ENCODE results near the gene HECA.
"Not testable (repeated sequence)": the region's sequence is repeated elsewhere in the genome, so short reads cannot be mapped to it uniquely, and the experiment has no call there.

The HECA gene

GRCh38 chr6:139135578-139136545 is 982 bp downstream of the HECA start:
- no peak for DNase-seq (ENCODE audit: low read depth)

DNA sequence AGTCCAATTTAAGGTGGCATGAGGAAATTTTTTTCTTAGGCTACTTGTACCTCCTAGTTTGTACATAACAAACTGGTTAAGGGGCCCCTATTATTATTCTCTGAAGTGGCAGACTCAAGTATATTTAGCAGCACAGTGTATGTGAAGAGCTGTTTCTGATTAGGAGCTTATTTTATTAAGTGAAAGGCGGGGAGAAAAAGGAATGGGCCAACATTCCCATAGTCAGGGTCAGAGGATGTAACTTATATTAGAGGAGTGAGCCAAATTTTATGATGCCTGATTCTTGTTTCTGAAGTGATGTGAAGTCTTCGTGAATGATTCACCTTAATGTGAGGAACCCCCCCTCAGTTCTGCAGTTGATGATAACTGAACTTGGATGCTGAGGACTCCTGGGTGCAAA is 2.8 kb downstream of the HECA start:
- no peak for DNase-seq (ENCODE audit: low read depth)

- not testable (repeated sequence) for DNase-seq (ENCODE audit: low read depth)
These were observed 6.0 kb downstream of the HECA start for GRCh38 chr6:139140854-139141253.

DNA sequence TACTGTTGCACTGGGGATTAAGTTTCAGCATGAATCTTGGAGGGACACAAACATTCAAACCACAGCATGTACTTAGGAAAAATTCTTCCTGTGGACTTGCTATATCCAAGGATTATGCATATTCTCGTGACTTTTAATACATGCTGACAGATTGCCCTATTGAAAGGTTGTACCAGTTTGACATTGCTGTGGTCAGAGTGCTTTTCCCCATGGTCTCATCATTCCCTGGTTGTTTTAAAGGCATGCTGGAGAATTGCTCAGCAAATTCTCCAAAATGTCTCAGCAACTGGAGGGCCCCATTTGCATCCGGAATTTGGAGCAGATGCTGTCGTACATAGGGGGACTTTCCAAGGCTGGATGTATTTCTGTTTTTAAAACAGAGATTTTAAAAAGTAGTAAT is 7.4 kb downstream of the HECA start:
- no peak for DNase-seq (ENCODE audit: low read depth)

- DNase-seq (ENCODE audit: low read depth) = no peak
These were observed 8.2 kb downstream of the HECA start for GRCh38 chr6:139143111-139143510.

- DNase-seq (ENCODE audit: low read depth) = no peak
These were observed 9.7 kb downstream of the HECA start for GRCh38 chr6:139144490-139145085.

GRCh38 chr6:139145661-139146060 is 10.8 kb downstream of the HECA start:
- no peak for DNase-seq (ENCODE audit: low read depth)

DNA sequence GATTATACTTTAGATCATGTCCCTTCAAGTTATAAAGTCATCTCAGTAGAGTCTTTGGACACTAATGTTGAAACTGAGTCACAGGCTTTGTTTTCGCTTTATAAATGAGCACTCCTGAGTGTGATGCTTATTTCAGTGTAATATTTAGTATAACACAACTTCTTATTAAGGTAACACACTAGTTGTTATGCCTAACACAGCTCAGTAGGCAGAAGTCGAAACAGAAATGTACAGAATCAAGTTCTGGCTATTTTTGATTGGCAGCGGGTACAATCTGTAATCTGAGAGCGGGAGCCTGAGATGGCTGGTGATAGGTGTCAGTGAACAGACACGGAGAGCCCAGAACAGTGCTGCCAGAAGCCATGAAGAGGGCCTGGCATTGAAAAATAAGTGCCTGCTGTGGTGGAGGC is 11.4 kb downstream of the HECA start:
- no peak for DNase-seq (ENCODE audit: low read depth)

DNA sequence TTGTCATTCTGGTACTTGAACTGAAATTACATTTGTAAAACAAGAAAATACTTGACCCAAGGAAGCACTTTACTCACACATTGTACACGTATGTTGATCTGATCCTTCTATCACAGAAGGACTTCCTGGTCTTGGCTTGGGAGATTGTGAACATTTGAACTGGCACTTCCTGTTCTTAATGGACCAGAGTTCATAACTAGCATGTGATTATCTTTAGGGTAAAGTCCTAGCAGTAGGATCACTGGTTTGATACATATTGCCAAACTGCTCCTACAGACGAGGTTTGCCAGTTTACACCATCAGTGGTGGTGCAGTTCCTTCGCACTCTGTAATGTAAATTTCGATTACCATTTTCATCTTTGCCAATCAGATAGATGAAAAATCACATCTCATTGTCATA is 12.7 kb downstream of the HECA start:
- DNase-seq (ENCODE audit: low read depth) = no peak

DNA sequence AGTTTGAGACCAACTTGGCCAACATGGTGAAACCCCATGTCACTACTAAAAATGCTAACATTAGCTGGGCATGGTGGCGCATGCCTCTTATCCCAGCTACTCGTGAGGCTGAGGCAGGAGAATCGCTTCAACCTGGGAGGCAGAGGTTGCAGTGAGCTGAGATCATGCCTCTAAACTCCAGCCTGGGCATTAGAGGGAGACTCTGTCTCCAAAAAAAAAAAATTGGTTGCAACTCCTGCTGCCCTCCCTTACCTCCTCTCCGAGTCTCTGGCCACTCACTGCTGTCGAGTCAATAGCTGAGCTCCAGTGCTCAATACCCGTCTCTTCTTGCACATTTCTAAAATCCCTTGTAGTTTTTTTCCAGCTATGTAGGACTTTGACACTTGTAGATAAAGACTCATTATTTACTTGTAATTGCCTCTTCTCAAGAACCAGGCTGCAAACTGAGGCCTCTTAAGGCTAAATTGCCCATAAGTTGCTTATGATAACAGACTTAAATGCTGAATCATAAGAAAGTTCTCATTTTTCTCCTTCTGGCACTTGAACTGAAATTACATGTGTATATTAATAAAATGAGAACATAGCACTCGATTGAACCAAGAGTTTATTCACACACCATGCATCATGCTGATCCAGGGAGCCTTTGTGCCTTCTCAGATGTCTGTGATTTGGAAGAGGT is 13.8 kb downstream of the HECA start:
- no peak for DNase-seq (ENCODE audit: low read depth)

- no peak for DNase-seq (ENCODE audit: low read depth)
These were observed 14.5 kb downstream of the HECA start for GRCh38 chr6:139149383-139149782.

DNA sequence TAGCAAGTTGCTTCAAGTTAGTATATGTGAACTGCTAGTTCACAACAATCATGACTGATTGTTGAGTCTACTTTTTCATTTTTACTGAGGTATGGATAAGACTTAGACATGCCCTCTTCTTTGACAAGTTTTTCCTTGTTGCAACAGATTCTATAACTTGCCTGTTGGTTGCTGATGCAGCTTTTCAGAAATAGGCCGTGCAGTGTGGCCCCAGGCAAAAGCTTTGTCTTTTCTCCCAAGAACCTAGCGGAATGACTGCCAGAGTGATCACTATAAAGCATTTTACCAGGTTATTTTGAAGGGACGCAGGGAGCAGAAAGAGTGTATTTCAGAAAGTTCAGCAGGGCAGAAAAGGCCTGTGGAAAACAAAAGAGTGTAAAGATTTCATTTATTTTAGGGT is 16.0 kb downstream of the HECA start:
- no peak for DNase-seq (ENCODE audit: low read depth)

GRCh38 chr6:139151425-139152087 is 16.7 kb downstream of the HECA start:
- DNase-seq (ENCODE audit: low read depth) = no peak

DNA sequence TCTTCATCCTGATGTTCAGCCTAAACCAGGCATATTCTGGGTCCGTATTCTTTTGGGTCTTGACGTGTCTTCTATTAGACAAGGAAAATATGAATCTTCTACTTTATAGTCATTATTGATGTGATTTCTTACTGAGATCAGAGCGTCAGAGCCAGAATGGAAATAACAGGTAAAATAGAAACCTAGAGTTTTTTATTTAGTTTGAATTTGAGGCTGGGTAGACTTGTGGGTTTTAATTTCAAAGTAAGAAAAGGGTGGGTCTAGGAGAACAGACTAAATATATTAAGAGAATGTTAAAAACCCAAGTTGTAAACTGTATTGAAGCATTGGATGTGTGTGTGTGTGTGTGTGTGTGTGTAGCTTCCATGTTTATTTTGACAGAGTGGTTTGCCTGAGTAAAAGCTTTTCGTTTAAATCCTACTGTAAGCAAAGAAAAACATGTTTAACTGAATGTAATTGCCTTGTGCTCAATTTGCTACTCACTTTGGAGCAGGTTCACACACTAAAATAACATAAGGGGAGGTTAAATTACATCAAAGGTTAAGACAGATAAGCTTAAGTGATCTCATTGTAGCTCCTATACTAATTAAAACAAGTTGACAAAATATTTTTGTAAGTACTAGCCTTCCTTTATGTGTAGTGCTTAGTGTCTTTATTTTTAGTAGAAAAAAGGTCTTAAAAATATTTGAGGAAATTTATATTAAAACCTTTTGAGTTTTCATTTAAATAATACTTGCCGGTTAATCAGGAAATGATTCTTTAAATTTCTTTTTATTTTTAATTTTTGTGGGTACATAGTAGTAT is 17.4 kb downstream of the HECA start:
- no peak for DNase-seq (ENCODE audit: low read depth)

DNA sequence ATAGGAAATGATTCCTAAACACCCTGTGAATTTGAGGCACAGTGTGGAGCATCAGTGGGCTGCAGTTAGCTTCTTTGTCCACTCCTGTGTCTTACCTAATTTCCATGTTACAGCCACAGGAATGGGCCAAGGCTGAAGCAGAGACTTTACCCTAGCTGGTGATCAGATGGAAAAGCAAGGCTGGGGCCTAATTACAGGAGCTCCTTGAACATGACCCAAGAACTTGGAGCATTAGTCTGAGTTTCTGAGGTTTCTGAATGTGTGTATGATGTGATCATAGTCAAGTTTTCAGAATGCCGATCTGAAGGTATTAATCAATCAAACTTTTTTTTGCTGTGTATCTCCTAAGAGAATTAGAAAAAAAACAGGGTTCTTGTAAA is 18.0 kb downstream of the HECA start:
- no peak for DNase-seq (ENCODE audit: low read depth)

- DNase-seq (ENCODE audit: low read depth) = no peak
These were observed 19.0 kb downstream of the HECA start for GRCh38 chr6:139153855-139154254.

DNA sequence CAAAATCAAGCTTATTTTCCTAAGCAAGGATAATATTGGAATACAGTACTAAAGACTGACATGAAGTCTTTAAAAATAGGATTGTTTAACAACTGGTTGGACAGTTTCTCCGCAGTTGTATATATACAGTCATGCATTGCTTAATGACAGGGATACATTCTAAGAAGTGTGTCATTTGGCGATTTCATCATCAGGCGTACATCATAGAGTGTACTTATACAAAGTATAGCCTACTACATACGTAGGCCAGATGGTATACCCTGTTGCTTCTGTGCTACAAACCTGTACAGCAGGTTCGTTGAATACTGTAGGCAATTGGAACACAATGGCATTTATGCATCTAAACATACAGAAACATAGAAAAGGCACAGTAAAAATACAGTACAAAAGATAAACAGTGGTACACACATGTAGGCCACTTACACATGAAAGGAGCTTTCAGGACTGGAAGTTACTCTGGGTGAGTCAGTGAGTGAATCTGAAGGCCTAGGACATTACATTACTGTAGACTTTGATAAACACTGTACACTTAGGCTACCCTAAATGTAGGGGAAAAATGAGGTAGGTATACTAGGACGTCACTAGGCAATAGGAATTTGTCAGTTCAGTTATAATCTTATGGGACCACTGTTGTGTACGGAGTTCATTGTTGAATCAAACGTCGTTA is 20.1 kb downstream of the HECA start:
- DNase-seq (ENCODE audit: low read depth) = no peak

GRCh38 chr6:139156102-139156501 is 21.2 kb downstream of the HECA start:
- DNase-seq (ENCODE audit: low read depth) = no peak

- no peak for DNase-seq (ENCODE audit: low read depth)
These were observed 21.7 kb downstream of the HECA start for GRCh38 chr6:139156551-139156950.

DNA sequence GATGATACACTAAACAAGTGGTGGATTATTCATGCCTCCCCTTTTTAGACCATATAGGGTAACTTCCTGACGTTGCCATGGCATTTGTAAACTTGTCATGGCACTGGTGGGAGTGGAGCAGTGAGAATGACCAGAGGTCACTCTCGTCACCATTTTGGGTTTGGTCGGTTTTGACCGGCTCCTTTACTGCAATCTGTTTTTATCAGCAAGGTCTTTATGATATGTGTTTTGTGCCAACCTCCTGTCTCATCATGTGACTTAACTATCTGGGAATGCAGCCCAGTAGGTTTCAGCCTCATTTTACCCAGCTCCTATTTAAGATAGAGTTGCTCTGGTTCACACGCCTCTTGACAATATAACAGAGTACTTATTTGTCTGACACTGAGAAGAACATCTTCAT is 22.2 kb downstream of the HECA start:
- not testable (repeated sequence) for DNase-seq (ENCODE audit: low read depth)

DNA sequence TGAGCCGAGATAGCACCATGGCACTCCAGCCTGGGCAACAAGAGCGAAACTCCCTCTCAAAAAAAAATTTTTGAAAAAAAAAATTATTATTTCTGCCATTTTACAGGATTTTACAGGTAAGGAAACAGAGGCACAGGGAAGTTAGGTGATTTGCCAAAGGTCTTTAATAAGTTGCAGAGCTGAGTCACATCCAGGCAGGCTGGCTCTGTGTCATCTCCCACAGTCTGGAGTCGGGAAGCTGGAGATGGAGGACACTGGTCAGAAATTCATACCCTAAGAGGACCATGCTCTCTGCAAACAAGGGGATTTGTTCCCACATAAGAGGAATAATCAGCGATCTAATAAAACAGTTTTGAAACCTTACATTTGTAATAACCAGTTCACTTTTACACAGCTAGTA is 24.1 kb downstream of the HECA start:
- no peak for DNase-seq (ENCODE audit: low read depth)

Measured in GM04504 (cell line).